Inflammatory macrophage treated with lipopolysaccharide for 1 hour (primary cell): ENCODE measurements around the gene ROBO1.

Experiments
- DNase-seq, 2 donors: peaks; one replicate each; pipeline ENCODE4 v3.0.0-alpha.2; 2020 to 2022

ROBO1 gene

GRCh38 chr3:79297245-79297960 is 470.4 kb downstream of the ROBO1 start:
- no peak for DNase-seq

- DNase-seq: no peak
Observed at GRCh38 chr3:79286882-79287281, 480.9 kb downstream of the ROBO1 start.

- DNase-seq: no peak
Observed at GRCh38 chr3:79285871-79286270, 481.9 kb downstream of the ROBO1 start.

GRCh38 chr3:79285380-79285779 is 482.4 kb downstream of the ROBO1 start:
- no peak for DNase-seq

- DNase-seq: no peak
Observed at GRCh38 chr3:79284781-79285180, 483.0 kb downstream of the ROBO1 start.

- no peak for DNase-seq
Observed at GRCh38 chr3:79278681-79279080, 489.1 kb downstream of the ROBO1 start.

- DNase-seq: no peak
Observed at GRCh38 chr3:79268422-79268821, 499.4 kb downstream of the ROBO1 start.

GRCh38 chr3:79264892-79265291 is 502.9 kb downstream of the ROBO1 start:
- no peak for DNase-seq

- no peak for DNase-seq
Observed at GRCh38 chr3:79263423-79263822, 504.4 kb downstream of the ROBO1 start.

- DNase-seq: no peak
Observed at GRCh38 chr3:79258479-79258878, 509.3 kb downstream of the ROBO1 start.

- no peak for DNase-seq
Observed at GRCh38 chr3:79257791-79258190, 510.0 kb downstream of the ROBO1 start.

- DNase-seq: no peak
Observed at GRCh38 chr3:79255702-79256101, 512.1 kb downstream of the ROBO1 start.

- no peak for DNase-seq
Observed at GRCh38 chr3:79255292-79255691, 512.5 kb downstream of the ROBO1 start.

GRCh38 chr3:79253704-79254103 is 514.1 kb downstream of the ROBO1 start:
- no peak for DNase-seq

GRCh38 chr3:79253271-79253670 is 514.5 kb downstream of the ROBO1 start:
- no peak for DNase-seq

- no peak for DNase-seq
Observed at GRCh38 chr3:79250746-79251145, 517.1 kb downstream of the ROBO1 start.

GRCh38 chr3:79249701-79250100 is 518.1 kb downstream of the ROBO1 start:
- DNase-seq: no peak

GRCh38 chr3:79247725-79248043 is 520.1 kb downstream of the ROBO1 start:
- DNase-seq: no peak

GRCh38 chr3:79246875-79247724 is 520.7 kb downstream of the ROBO1 start:
- DNase-seq: no peak

- DNase-seq: no peak
Observed at GRCh38 chr3:79245284-79246138, 522.3 kb downstream of the ROBO1 start.

- DNase-seq: no peak
Observed at GRCh38 chr3:79236496-79236895, 531.3 kb downstream of the ROBO1 start.

GRCh38 chr3:79233431-79234060 is 534.3 kb downstream of the ROBO1 start:
- DNase-seq: no peak

GRCh38 chr3:79230266-79230665 is 537.5 kb downstream of the ROBO1 start:
- no peak for DNase-seq
